GM19328 (cell line): ENCODE measurements around the gene HNRNPH1.

Experiments used
- ATAC-seq: cut with Tn5 transposase; IDR thresholded peaks from one replicate; pipeline ENCODE4 v1.9.1; 2021; ENCODE audit warnings: mild to moderate bottlenecking, moderate library complexity; ENCODE audit not compliant: unreplicated experiment

HNRNPH1 gene

GRCh38 chr5:179623906-179624741 lies 653 bp upstream of the HNRNPH1 start:
- ATAC-seq, result no peak

GRCh38 chr5:179621551-179622214 lies 1.8 kb downstream of the HNRNPH1 start:
- no peak for ATAC-seq

GRCh38 chr5:179620703-179621350 lies 2.6 kb downstream of the HNRNPH1 start:
- no peak for ATAC-seq

GRCh38 chr5:179620293-179620692 lies 3.2 kb downstream of the HNRNPH1 start:
- ATAC-seq, result no peak

GRCh38 chr5:179619776-179620175 lies 3.7 kb downstream of the HNRNPH1 start:
- no peak for ATAC-seq

- ATAC-seq, result no peak
Observed at GRCh38 chr5:179618923-179619554, 4.4 kb downstream of the HNRNPH1 start.

GRCh38 chr5:179617930-179618329 lies 5.5 kb downstream of the HNRNPH1 start:
- ATAC-seq, result no peak

- no peak for ATAC-seq
Observed at GRCh38 chr5:179616002-179616594, 7.4 kb downstream of the HNRNPH1 start.

- ATAC-seq, result no peak
Observed at GRCh38 chr5:179615203-179615602, 8.3 kb downstream of the HNRNPH1 start.

- ATAC-seq, result no peak
Observed at GRCh38 chr5:179614745-179615144, 8.7 kb downstream of the HNRNPH1 start.

- no peak for ATAC-seq
Observed at GRCh38 chr5:179613460-179614071, 9.9 kb downstream of the HNRNPH1 start.

GRCh38 chr5:179612577-179613459 lies 10.7 kb downstream of the HNRNPH1 start:
- no peak for ATAC-seq

- no peak for ATAC-seq
Observed at GRCh38 chr5:179610903-179611265, 12.6 kb downstream of the HNRNPH1 start.

GRCh38 chr5:179610109-179610902 lies 13.2 kb downstream of the HNRNPH1 start:
- no peak for ATAC-seq

- no peak for ATAC-seq
Observed at GRCh38 chr5:179609834-179610108, 13.7 kb downstream of the HNRNPH1 start.

- ATAC-seq, result no peak
Observed at GRCh38 chr5:179608131-179608581, 15.3 kb downstream of the HNRNPH1 start.

GRCh38 chr5:179607160-179607931 lies 16.1 kb downstream of the HNRNPH1 start:
- no peak for ATAC-seq

GRCh38 chr5:179606910-179607159 lies 16.6 kb downstream of the HNRNPH1 start:
- no peak for ATAC-seq
